ENCODE measurements around the gene DACT3.
"Not testable (repeated sequence)": the region's sequence is repeated elsewhere in the genome, so short reads cannot be mapped to it uniquely, and the experiment has no call there.

Gene DACT3

GRCh38 chr19:46634045-46634655 lies 26.8 kb downstream of the DACT3 start:
- DNase-seq (ENCODE audit: low read depth in 2 of 2) = peak; percentile 61 to 71

GRCh38 chr19:46633130-46633529 lies 27.9 kb downstream of the DACT3 start:
- DNase-seq (ENCODE audit: low read depth in 2 of 2) = no peak

- peak in 1 of 2 experiments; percentile 55 for DNase-seq (ENCODE audit: low read depth in 2 of 2)
These were observed 29.5 kb downstream of the DACT3 start for GRCh38 chr19:46631481-46631880.

- no peak for DNase-seq (ENCODE audit: low read depth in 2 of 2)
These were observed 30.3 kb downstream of the DACT3 start for GRCh38 chr19:46630586-46631205.

GRCh38 chr19:46629546-46630025 lies 31.4 kb downstream of the DACT3 start:
- no peak for DNase-seq (ENCODE audit: low read depth in 2 of 2)

- DNase-seq (ENCODE audit: low read depth in 2 of 2) = not testable (repeated sequence)
These were observed 32.0 kb downstream of the DACT3 start for GRCh38 chr19:46628970-46629369.

- DNase-seq (ENCODE audit: low read depth in 2 of 2) = no peak
These were observed 34.5 kb downstream of the DACT3 start for GRCh38 chr19:46626446-46626845.

GRCh38 chr19:46625731-46626130 lies 35.3 kb downstream of the DACT3 start:
- no peak for DNase-seq (ENCODE audit: low read depth in 2 of 2)

GRCh38 chr19:46624958-46625661 lies 35.9 kb downstream of the DACT3 start, which contains the start of gene PTGIR:
Gene PTGIR (minus strand): TSS chr19:46625089. CDS start chr19:46624225, 864 bp downstream.
- DNase-seq (ENCODE audit: low read depth in 2 of 2) = peak; percentile 56 to 57

GRCh38 chr19:46623915-46624502 lies 37.0 kb downstream of the DACT3 start:
- DNase-seq (ENCODE audit: low read depth in 2 of 2) = no peak

GRCh38 chr19:46622118-46622446 lies 38.9 kb downstream of the DACT3 start:
- no peak for DNase-seq (ENCODE audit: low read depth in 2 of 2)

GRCh38 chr19:46621191-46622117 lies 39.5 kb downstream of the DACT3 start:
- DNase-seq (ENCODE audit: low read depth in 2 of 2) = no peak

- DNase-seq (ENCODE audit: low read depth in 2 of 2) = no peak
These were observed 40.3 kb downstream of the DACT3 start for GRCh38 chr19:46620716-46621115.

- no peak for DNase-seq (ENCODE audit: low read depth in 2 of 2)
These were observed 40.7 kb downstream of the DACT3 start for GRCh38 chr19:46620267-46620666.

GRCh38 chr19:46618670-46619231 lies 42.2 kb downstream of the DACT3 start:
- DNase-seq (ENCODE audit: low read depth in 2 of 2) = no peak

- no peak for DNase-seq (ENCODE audit: low read depth in 2 of 2)
These were observed 43.4 kb downstream of the DACT3 start for GRCh38 chr19:46617601-46618000.

GRCh38 chr19:46616631-46617322 lies 44.2 kb downstream of the DACT3 start:
- DNase-seq (ENCODE audit: low read depth in 2 of 2) = peak in 1 of 2 experiments; percentile 31

- no peak for DNase-seq (ENCODE audit: low read depth in 2 of 2)
These were observed 45.0 kb downstream of the DACT3 start for GRCh38 chr19:46615966-46616365.

- DNase-seq (ENCODE audit: low read depth in 2 of 2) = peak in 1 of 2 experiments; percentile 55
These were observed 46.8 kb downstream of the DACT3 start for GRCh38 chr19:46614114-46614722.

- DNase-seq (ENCODE audit: low read depth in 2 of 2) = no peak
These were observed 47.5 kb downstream of the DACT3 start for GRCh38 chr19:46613525-46613924.

All from fibroblast of skin of left quadriceps (primary cell).